ENCODE results near the gene OTOA. TPM values are rescaled to one million over a fixed set of nuclear protein-coding genes. Genes with fewer than 3 reads are reported as not detected.

Gene OTOA
- total RNA-seq, 1 experiment from 2014 or later = 0.11 TPM

DNA sequence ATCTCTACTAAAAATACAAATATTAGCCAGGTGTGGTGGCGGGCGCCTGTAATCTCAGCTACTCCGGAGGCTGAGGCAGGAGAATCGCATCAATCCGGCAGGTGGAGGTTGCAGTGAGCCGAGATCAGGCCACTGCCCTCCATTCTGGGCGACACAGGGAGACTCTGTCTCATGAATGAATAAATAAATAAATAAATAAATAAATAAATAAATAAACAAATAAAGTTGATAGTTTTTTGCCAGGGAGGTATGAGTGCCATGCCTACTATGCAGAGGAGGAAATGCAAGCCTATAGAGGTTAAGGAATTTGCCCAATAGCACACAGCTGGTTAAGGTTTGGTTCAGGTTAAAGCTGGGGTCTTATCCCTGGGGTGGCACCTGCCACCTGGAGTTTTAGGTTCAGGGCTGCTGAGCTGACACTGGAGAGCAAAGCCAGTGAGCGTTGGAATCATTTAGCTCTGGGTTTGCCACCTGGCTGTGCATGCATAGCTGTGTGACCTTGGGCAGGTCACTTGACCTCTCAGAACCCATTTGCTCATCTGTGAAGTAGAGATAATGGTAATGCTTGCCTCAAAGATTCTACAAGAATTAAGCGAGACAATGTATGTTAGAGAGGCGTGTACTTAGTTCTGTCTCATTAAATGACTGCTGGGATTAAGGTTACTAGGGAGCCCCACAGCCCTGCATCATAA lies 1.2 kb downstream of the OTOA start:
- Histone ChIP-seq H3K56ac (ENCODE audit: insufficient read length, low read depth, low read length) (no peak overlapping the region), H3T11ph (ENCODE audit: low read length) (no peak overlapping the region), H3K9me3 (ENCODE audit: control insufficient read depth, low read depth, low read length) (no peaks in the 10 kb centered on the region), H3K27ac (ENCODE audit: insufficient read length, low read depth, low read length) (no peak overlapping the region), H3K14ac (ENCODE audit: insufficient read depth, low read length) (no peak overlapping the region), H3K4me1 (ENCODE audit: insufficient read depth, low read length) (no peaks in the 10 kb centered on the region; the same call in 1 of the 2 replicates), H3K27me3 (ENCODE audit: insufficient read depth, low read length) (no peaks in the 10 kb centered on the region), H3K79me2 (ENCODE audit: insufficient read depth, low read length) (no peaks in the 10 kb centered on the region), H4K8ac (replicated peaks; ENCODE audit: insufficient read length, low read depth, low read length) (no peak overlapping the region), H2BK20ac (ENCODE audit: low read depth, low read length, poor library complexity, severe bottlenecking) (no peak overlapping the region), H4K20me1 (ENCODE audit: control insufficient read depth, insufficient read depth, insufficient read length) (no peaks in the 10 kb centered on the region), H3K4ac (ENCODE audit: low read depth, low read length) (no peak overlapping the region), H3K4me2 (ENCODE audit: insufficient read depth, insufficient read length, low read length) (no peak overlapping the region), H4K91ac (ENCODE audit: insufficient read length, low read depth, low read length) (no peak overlapping the region), H3K9ac (ENCODE audit: extremely low read depth, insufficient read length, low read length) (no peak overlapping the region), H3K79me1 (ENCODE audit: insufficient read depth, low read depth, low read length, poor library complexity, severe bottlenecking) (no peaks in the 10 kb centered on the region), H2BK15ac (ENCODE audit: low read depth, low read length) (no peak overlapping the region), H4K5ac (ENCODE audit: insufficient read length, low read depth, low read length) (no peak overlapping the region), H3K23ac (ENCODE audit: insufficient read length, low read depth, low read length) (no peak overlapping the region), H3K23me2 (ENCODE audit: insufficient read length, low read depth, low read length, poor library complexity, severe bottlenecking) (no peaks in the 10 kb centered on the region), H3K18ac (ENCODE audit: insufficient read length, low read depth, low read length) (no peak overlapping the region), H2BK120ac (ENCODE audit: low read depth, low read length, poor library complexity, severe bottlenecking) (no peak overlapping the region), H2AK5ac (ENCODE audit: insufficient read length, low read length) (no peak overlapping the region), H2AFZ (ENCODE audit: low read length) (no peak overlapping the region), H2BK12ac (ENCODE audit: insufficient read length, low read depth, low read length) (no peak overlapping the region), H2BK5ac (ENCODE audit: insufficient read length, low read length) (no peak overlapping the region)
- TF ChIP-seq, protein P1, sequence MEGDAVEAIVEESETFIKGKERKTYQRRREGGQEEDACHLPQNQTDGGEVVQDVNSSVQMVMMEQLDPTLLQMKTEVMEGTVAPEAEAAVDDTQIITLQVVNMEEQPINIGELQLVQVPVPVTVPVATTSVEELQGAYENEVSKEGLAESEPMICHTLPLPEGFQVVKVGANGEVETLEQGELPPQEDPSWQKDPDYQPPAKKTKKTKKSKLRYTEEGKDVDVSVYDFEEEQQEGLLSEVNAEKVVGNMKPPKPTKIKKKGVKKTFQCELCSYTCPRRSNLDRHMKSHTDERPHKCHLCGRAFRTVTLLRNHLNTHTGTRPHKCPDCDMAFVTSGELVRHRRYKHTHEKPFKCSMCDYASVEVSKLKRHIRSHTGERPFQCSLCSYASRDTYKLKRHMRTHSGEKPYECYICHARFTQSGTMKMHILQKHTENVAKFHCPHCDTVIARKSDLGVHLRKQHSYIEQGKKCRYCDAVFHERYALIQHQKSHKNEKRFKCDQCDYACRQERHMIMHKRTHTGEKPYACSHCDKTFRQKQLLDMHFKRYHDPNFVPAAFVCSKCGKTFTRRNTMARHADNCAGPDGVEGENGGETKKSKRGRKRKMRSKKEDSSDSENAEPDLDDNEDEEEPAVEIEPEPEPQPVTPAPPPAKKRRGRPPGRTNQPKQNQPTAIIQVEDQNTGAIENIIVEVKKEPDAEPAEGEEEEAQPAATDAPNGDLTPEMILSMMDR (conservative IDR thresholded peaks at IDR 0.05) = no peak
- no CpG with 5 or more reads among the region's 10 CpGs for WGBS (ENCODE audit: extremely low coverage, insufficient read length, low lambda C conversion rate)
- H3K4me1 Mint-ChIP-seq = peaks cover 12 to 13% of the 10 kb centered on the region in 2 experiments
- H3K4me3 Mint-ChIP-seq = no peak overlapping the region; a peak in 1 of 5 replicates
- H3K27ac Mint-ChIP-seq = no peak overlapping the region
- DNase-seq = no peak
- no peaks in the 10 kb centered on the region for H3K9me3 Mint-ChIP-seq
- no peaks in the 10 kb centered on the region for H3K36me3 Mint-ChIP-seq (ENCODE audit: insufficient read depth in 1 of 3, low read depth in 3 of 3)
- H3K27me3 Mint-ChIP-seq (ENCODE audit: low read depth) = peaks cover 6% of the 10 kb centered on the region; the same call in 1 of the 2 replicates

Data from H9 (cell line).